Measurements from ENCODE around the gene ITSN1. TPM values are rescaled to one million over a fixed set of nuclear protein-coding genes. Genes with fewer than 3 reads are reported as not detected.

ITSN1 gene
- total RNA-seq, 1 donor from 2014 or later, result 68.2 TPM

DNA sequence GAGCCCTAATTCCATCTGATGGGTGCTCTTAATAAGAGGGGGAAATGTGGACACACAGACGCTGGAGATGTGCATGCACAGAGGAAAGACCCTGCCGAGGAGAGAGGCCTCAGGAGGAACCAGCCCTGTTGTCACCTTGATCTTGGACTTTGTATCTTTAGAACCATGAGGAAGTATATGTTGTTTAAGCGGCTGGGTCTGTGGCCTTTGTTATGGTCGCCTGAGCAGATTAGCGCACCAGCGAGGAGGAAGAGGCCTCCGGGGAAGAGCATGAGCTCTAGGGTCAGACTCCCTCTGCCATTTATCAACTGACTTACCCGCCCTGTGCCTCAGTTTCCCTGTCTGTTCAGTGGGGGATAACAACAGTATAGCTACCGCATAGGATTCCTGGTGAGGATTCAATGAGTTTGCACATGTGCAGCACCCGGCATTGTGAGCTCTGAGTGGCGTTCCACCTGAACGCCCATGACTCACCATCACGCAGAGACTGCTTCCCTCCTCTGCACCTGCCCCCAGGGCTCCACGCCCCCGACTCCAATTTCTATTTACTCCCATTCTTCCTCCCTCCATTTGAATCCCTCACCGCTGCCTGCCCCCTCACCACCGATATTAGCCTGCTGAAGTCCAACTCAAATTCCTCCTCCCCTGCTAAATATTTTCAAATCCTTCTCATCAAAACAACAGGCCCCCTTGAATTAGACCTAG, 206.1 kb downstream of the ITSN1 start:
- Mint-ChIP-seq H3K36me3 (ENCODE audit: low read depth, unreplicated experiment) (peaks cover 10% of the 10 kb centered on the region), H3K27ac (ENCODE audit: unreplicated experiment) (no peak overlapping the region), H3K27me3 (ENCODE audit: unreplicated experiment) (peaks cover 3% of the 10 kb centered on the region), H3K9me3 (ENCODE audit: unreplicated experiment) (no peaks in the 10 kb centered on the region), H3K4me1 (ENCODE audit: unreplicated experiment) (peaks cover 10% of the 10 kb centered on the region), H3K4me3 (ENCODE audit: unreplicated experiment) (peak overlapping the region; percentile 19)
- no peak for DNase-seq (ENCODE audit: low spot score)
- TF ChIP-seq, protein P1, sequence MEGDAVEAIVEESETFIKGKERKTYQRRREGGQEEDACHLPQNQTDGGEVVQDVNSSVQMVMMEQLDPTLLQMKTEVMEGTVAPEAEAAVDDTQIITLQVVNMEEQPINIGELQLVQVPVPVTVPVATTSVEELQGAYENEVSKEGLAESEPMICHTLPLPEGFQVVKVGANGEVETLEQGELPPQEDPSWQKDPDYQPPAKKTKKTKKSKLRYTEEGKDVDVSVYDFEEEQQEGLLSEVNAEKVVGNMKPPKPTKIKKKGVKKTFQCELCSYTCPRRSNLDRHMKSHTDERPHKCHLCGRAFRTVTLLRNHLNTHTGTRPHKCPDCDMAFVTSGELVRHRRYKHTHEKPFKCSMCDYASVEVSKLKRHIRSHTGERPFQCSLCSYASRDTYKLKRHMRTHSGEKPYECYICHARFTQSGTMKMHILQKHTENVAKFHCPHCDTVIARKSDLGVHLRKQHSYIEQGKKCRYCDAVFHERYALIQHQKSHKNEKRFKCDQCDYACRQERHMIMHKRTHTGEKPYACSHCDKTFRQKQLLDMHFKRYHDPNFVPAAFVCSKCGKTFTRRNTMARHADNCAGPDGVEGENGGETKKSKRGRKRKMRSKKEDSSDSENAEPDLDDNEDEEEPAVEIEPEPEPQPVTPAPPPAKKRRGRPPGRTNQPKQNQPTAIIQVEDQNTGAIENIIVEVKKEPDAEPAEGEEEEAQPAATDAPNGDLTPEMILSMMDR (IDR thresholded peaks at IDR 0.05; ENCODE audit: unreplicated experiment), result no peak

DNA sequence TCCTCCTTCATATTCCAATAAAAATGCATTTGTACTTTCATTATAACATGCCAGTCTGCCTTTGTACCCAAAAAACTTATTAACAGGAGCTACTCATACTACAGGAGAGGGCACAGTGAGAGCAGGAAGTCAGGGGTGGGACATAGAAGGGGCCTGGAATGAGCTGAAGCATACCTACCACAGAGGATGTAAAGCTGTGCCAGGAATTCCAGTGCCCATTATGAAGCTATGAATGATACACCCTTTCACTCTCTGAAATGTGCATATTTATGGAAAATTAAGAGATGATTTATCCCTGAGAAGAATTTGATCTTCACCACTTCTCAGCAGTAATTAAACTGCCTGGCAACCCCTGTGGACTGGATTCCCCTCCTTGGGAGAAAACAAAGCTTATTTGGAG, 207.5 kb downstream of the ITSN1 start:
- DNase-seq (ENCODE audit: low spot score), result no peak
- H3K27me3 Mint-ChIP-seq (ENCODE audit: unreplicated experiment), result peaks cover 3% of the 10 kb centered on the region
- no peak overlapping the region for H3K27ac Mint-ChIP-seq (ENCODE audit: unreplicated experiment)
- TF ChIP-seq, protein P1 (IDR thresholded peaks at IDR 0.05; ENCODE audit: unreplicated experiment), result no peak
- H3K9me3 Mint-ChIP-seq (ENCODE audit: unreplicated experiment), result no peaks in the 10 kb centered on the region
- peaks cover 10% of the 10 kb centered on the region for H3K4me1 Mint-ChIP-seq (ENCODE audit: unreplicated experiment)
- H3K4me3 Mint-ChIP-seq (ENCODE audit: unreplicated experiment), result no peak overlapping the region
- H3K36me3 Mint-ChIP-seq (ENCODE audit: low read depth, unreplicated experiment), result peaks cover 6% of the 10 kb centered on the region

DNA sequence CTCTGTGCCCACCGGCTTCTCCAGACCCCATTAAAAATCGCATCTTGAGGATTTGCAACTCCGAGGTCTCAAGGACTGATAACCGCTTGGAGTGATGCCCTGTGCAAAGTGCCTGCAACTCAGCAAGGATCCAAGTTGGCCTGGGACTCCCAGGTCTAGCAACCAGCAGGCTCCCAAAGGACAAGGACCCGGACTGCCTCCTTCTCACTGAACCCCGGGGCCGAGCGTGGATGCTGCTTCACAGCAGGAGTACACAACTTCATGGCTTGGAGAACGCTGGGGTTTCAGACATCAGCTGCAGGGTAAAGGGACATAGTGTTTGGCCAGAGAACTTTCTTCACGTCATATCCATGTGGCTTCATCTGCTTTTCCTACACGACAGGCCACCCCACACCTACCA, 208.1 kb downstream of the ITSN1 start:
- Mint-ChIP-seq H3K9me3 (ENCODE audit: unreplicated experiment) (no peaks in the 10 kb centered on the region), H3K27me3 (ENCODE audit: unreplicated experiment) (peaks cover 3% of the 10 kb centered on the region), H3K27ac (ENCODE audit: unreplicated experiment) (no peak overlapping the region), H3K4me1 (ENCODE audit: unreplicated experiment) (peaks cover 10% of the 10 kb centered on the region), H3K36me3 (ENCODE audit: low read depth, unreplicated experiment) (peaks cover 6% of the 10 kb centered on the region), H3K4me3 (ENCODE audit: unreplicated experiment) (no peak overlapping the region)
- no peak for DNase-seq (ENCODE audit: low spot score)
- TF ChIP-seq, protein P1 (IDR thresholded peaks at IDR 0.05; ENCODE audit: unreplicated experiment), result no peak

DNA sequence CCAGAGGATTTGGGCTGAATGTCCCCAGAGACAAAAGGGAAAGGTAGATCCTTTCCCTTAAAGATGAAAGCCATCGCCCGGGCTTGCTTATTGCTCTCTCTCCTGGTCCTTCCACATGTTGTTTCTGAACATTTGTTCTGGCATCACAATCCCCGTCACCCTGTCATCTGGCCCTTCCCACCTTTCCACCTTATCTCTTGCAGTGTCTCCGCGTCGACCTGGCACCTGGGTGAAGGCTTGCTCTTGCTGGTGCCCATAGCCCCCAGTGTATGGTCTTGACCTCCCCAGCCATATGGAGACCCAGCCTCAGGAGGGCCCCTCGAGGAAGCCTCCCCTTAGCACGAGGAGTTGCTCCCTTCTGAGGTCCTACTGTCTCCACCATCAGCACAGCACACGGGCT, 208.7 kb downstream of the ITSN1 start:
- Mint-ChIP-seq H3K27ac (ENCODE audit: unreplicated experiment) (no peak overlapping the region), H3K36me3 (ENCODE audit: low read depth, unreplicated experiment) (peaks cover 3% of the 10 kb centered on the region), H3K4me1 (ENCODE audit: unreplicated experiment) (peaks cover 8% of the 10 kb centered on the region), H3K4me3 (ENCODE audit: unreplicated experiment) (no peak overlapping the region), H3K27me3 (ENCODE audit: unreplicated experiment) (peaks cover 3% of the 10 kb centered on the region), H3K9me3 (ENCODE audit: unreplicated experiment) (no peaks in the 10 kb centered on the region)
- no peak for DNase-seq (ENCODE audit: low spot score)
- TF ChIP-seq, protein P1 (IDR thresholded peaks at IDR 0.05; ENCODE audit: unreplicated experiment), result no peak

DNA sequence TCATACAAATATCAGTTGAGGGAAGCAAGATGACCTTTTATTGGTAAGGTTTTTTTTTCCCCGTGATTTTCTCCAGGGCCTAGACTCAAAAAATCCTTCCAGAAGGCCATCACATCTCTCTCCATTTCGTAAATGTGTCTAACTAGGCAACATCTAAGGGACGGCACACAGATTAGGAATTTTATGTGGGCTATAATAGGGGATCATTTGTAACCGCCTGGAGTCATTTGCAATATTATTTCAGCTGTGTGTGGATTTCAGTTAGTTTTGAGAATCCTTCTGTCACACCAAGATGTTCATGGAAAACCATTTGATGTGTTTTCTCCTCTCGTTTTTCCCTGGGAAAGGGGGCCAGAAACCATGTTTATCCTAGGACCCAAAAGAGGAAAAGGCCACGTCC, 210.2 kb downstream of the ITSN1 start:
- H3K27ac Mint-ChIP-seq (ENCODE audit: unreplicated experiment), result no peak overlapping the region
- no peaks in the 10 kb centered on the region for H3K36me3 Mint-ChIP-seq (ENCODE audit: low read depth, unreplicated experiment)
- H3K9me3 Mint-ChIP-seq (ENCODE audit: unreplicated experiment), result no peaks in the 10 kb centered on the region
- peaks cover 6% of the 10 kb centered on the region for H3K27me3 Mint-ChIP-seq (ENCODE audit: unreplicated experiment)
- no peak overlapping the region for H3K4me3 Mint-ChIP-seq (ENCODE audit: unreplicated experiment)
- DNase-seq (ENCODE audit: low spot score), result no peak
- H3K4me1 Mint-ChIP-seq (ENCODE audit: unreplicated experiment), result no peaks in the 10 kb centered on the region
- TF ChIP-seq, protein P1 (IDR thresholded peaks at IDR 0.05; ENCODE audit: unreplicated experiment), result no peak
